Keratinocyte (primary cell): Measurements from ENCODE around the gene EVL.

ENCODE experiments used
- EZH2 ChIP-seq: IDR thresholded peaks from one replicate; pipeline ENCODE4 v1.6.1; 2012; ENCODE audit warnings: inconsistent platforms, mild to moderate bottlenecking, low read length, moderate library complexity
- TF ChIP-seq, protein P1 (sequence below), 3 experiments: IDR thresholded peaks in 1 of 3; conservative IDR thresholded peaks in 1 of 3; optimal IDR thresholded peaks in 1 of 3; 2 replicates in 2 of 3; 3 replicates in 1 of 3; pipeline versions ENCODE3 to v1.5.1; 2011; ENCODE audit warnings: low read length in 3 of 3, mild to moderate bottlenecking in 3 of 3, moderate library complexity in 2 of 3, control low read depth in 1 of 3, inconsistent platforms in 1 of 3; ENCODE audit not compliant: insufficient read depth in 2 of 3; ENCODE audit errors: extremely low read depth in 1 of 3

GRCh38 chr14:100093319-100093718, 28.1 kb downstream of the EVL start:
- no peak for TF ChIP-seq EZH2
- TF ChIP-seq, protein P1, sequence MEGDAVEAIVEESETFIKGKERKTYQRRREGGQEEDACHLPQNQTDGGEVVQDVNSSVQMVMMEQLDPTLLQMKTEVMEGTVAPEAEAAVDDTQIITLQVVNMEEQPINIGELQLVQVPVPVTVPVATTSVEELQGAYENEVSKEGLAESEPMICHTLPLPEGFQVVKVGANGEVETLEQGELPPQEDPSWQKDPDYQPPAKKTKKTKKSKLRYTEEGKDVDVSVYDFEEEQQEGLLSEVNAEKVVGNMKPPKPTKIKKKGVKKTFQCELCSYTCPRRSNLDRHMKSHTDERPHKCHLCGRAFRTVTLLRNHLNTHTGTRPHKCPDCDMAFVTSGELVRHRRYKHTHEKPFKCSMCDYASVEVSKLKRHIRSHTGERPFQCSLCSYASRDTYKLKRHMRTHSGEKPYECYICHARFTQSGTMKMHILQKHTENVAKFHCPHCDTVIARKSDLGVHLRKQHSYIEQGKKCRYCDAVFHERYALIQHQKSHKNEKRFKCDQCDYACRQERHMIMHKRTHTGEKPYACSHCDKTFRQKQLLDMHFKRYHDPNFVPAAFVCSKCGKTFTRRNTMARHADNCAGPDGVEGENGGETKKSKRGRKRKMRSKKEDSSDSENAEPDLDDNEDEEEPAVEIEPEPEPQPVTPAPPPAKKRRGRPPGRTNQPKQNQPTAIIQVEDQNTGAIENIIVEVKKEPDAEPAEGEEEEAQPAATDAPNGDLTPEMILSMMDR (optimal IDR thresholded peaks at IDR 0.05 in 1 of 3, IDR thresholded peaks at IDR 0.05 in 1 of 3, conservative IDR thresholded peaks at IDR 0.05 in 1 of 3; ENCODE audit: extremely low read depth in 1 of 3, insufficient read depth in 2 of 3, low read length in 3 of 3) = no peak
